GM21619 (cell line): ENCODE data around the gene FAM120C.

ENCODE experiments used
- ATAC-seq: cut with Tn5 transposase; IDR thresholded peaks from one replicate; pipeline ENCODE4 v1.9.1; 2021; ENCODE audit not compliant: unreplicated experiment

FAM120C gene

GRCh38 chrX:54171527-54172250 is 11.4 kb downstream of the FAM120C start:
- no peak for ATAC-seq

- no peak for ATAC-seq
Observed at GRCh38 chrX:54171091-54171490, 12.0 kb downstream of the FAM120C start.

- ATAC-seq: no peak
Observed at GRCh38 chrX:54166915-54167314, 16.1 kb downstream of the FAM120C start.

- ATAC-seq: no peak
Observed at GRCh38 chrX:54157561-54157960, 25.5 kb downstream of the FAM120C start.

- no peak for ATAC-seq
Observed at GRCh38 chrX:54134269-54134668, 48.8 kb downstream of the FAM120C start.

- no peak for ATAC-seq
Observed at GRCh38 chrX:54116391-54116790, 66.7 kb downstream of the FAM120C start.

GRCh38 chrX:54093571-54093970 is 89.5 kb downstream of the FAM120C start:
- no peak for ATAC-seq

- no peak for ATAC-seq
Observed at GRCh38 chrX:54093159-54093558, 89.9 kb downstream of the FAM120C start.

GRCh38 chrX:54090880-54091279 is 92.2 kb downstream of the FAM120C start:
- no peak for ATAC-seq

- ATAC-seq: no peak
Observed at GRCh38 chrX:54089191-54089590, 93.9 kb downstream of the FAM120C start.

GRCh38 chrX:54087661-54088060 is 95.4 kb downstream of the FAM120C start:
- no peak for ATAC-seq

GRCh38 chrX:54085666-54086065 is 97.4 kb downstream of the FAM120C start:
- ATAC-seq: no peak

- no peak for ATAC-seq
Observed at GRCh38 chrX:54076903-54077302, 106.2 kb downstream of the FAM120C start.

- ATAC-seq: no peak
Observed at GRCh38 chrX:54074826-54075225, 108.2 kb downstream of the FAM120C start.

GRCh38 chrX:54067766-54068165 is 115.3 kb downstream of the FAM120C start:
- no peak for ATAC-seq

GRCh38 chrX:54066841-54067240 is 116.2 kb downstream of the FAM120C start:
- no peak for ATAC-seq

- ATAC-seq: no peak
Observed at GRCh38 chrX:54064564-54064963, 118.5 kb downstream of the FAM120C start.

- no peak for ATAC-seq
Observed at GRCh38 chrX:54063361-54063760, 119.7 kb downstream of the FAM120C start.

GRCh38 chrX:54049801-54050200 is 133.3 kb downstream of the FAM120C start:
- ATAC-seq: no peak

- no peak for ATAC-seq
Observed at GRCh38 chrX:54048412-54048811, 134.6 kb downstream of the FAM120C start.

GRCh38 chrX:54045563-54046228 is 137.4 kb downstream of the FAM120C start:
- ATAC-seq: no peak

- no peak for ATAC-seq
Observed at GRCh38 chrX:54044877-54045338, 138.1 kb downstream of the FAM120C start.
